ENCODE results near the gene TERT.
"Not testable (repeated sequence)": the region's sequence is repeated elsewhere in the genome, so short reads cannot be mapped to it uniquely, and the experiment has no call there.

The TERT gene

GRCh38 chr5:1297243-1297642 is 2.4 kb upstream of the TERT start:
- DNase-seq (ENCODE audit: extremely low read depth in 1 of 2, low read depth in 1 of 2): no peak

DNA sequence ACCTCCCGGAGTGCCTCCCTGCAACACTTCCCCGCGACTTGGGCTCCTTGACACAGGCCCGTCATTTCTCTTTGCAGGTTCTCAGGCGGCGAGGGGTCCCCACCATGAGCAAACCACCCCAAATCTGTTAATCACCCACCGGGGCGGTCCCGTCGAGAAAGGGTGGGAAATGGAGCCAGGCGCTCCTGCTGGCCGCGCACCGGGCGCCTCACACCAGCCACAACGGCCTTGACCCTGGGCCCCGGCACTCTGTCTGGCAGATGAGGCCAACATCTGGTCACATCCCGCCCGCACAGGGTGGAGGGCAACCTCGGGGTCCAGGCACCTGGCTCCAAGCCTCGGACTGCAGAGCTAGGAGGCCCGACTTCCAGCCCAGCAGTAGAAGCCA is 776 bp upstream of the TERT start:
- no peak for DNase-seq (ENCODE audit: extremely low read depth in 1 of 2, low read depth in 1 of 2)

GRCh38 chr5:1294206-1294834 is 548 bp downstream of the TERT start:
- no peak for DNase-seq (ENCODE audit: extremely low read depth in 1 of 2, low read depth in 1 of 2)

GRCh38 chr5:1293416-1294205 is 1.3 kb downstream of the TERT start:
- DNase-seq (ENCODE audit: extremely low read depth in 1 of 2, low read depth in 1 of 2): no peak

- DNase-seq (ENCODE audit: extremely low read depth in 1 of 2, low read depth in 1 of 2): no peak
Measured at GRCh38 chr5:1292846-1293415, 1.9 kb downstream of the TERT start.

GRCh38 chr5:1292139-1292538 is 2.7 kb downstream of the TERT start:
- DNase-seq (ENCODE audit: extremely low read depth in 1 of 2, low read depth in 1 of 2): no peak

GRCh38 chr5:1291611-1292080 is 3.2 kb downstream of the TERT start:
- no peak for DNase-seq (ENCODE audit: extremely low read depth in 1 of 2, low read depth in 1 of 2)

- DNase-seq (ENCODE audit: extremely low read depth in 1 of 2, low read depth in 1 of 2): not testable (repeated sequence)
Measured at GRCh38 chr5:1290956-1291355, 3.9 kb downstream of the TERT start.

GRCh38 chr5:1289559-1289958 is 5.3 kb downstream of the TERT start:
- not testable (repeated sequence) for DNase-seq (ENCODE audit: extremely low read depth in 1 of 2, low read depth in 1 of 2)

- DNase-seq (ENCODE audit: extremely low read depth in 1 of 2, low read depth in 1 of 2): no peak
Measured at GRCh38 chr5:1288439-1289335, 6.2 kb downstream of the TERT start.

- no peak for DNase-seq (ENCODE audit: extremely low read depth in 1 of 2, low read depth in 1 of 2)
Measured at GRCh38 chr5:1285883-1286291, 9.0 kb downstream of the TERT start.

GRCh38 chr5:1285141-1285540 is 9.7 kb downstream of the TERT start:
- DNase-seq (ENCODE audit: extremely low read depth in 1 of 2, low read depth in 1 of 2): no peak

GRCh38 chr5:1284336-1284970 is 10.4 kb downstream of the TERT start:
- DNase-seq (ENCODE audit: extremely low read depth in 1 of 2, low read depth in 1 of 2): not testable (repeated sequence)

DNA sequence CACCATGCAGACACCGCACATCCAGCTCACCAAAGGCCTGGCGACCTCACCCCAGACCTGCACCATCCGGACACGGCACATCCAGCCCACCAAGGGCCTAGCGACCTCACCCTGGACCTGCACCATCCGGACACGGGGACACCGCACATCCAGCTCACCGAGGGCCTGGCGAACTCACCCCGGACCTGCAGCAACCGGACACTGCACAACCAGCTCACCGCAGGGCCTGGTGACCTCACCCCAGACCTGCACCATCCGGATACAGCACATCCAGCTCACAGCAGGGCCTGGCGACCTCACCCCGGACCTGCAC is 11.2 kb downstream of the TERT start:
- not testable (repeated sequence) for DNase-seq (ENCODE audit: extremely low read depth in 1 of 2, low read depth in 1 of 2)

- not testable (repeated sequence) for DNase-seq (ENCODE audit: extremely low read depth in 1 of 2, low read depth in 1 of 2)
Measured at GRCh38 chr5:1282993-1283728, 11.7 kb downstream of the TERT start.

GRCh38 chr5:1282131-1282992 is 12.5 kb downstream of the TERT start:
- DNase-seq (ENCODE audit: extremely low read depth in 1 of 2, low read depth in 1 of 2): no peak

- no peak for DNase-seq (ENCODE audit: extremely low read depth in 1 of 2, low read depth in 1 of 2)
Measured at GRCh38 chr5:1281038-1281882, 13.6 kb downstream of the TERT start.
